EH (cell line): ENCODE measurements around the gene VOPP1.
A peak's percentile ranks its signal among the peaks of the same experiment; 100 is the strongest.
"Not testable (repeated sequence)": the region's sequence is repeated elsewhere in the genome, so short reads cannot be mapped to it uniquely, and the experiment has no call there.

Experiments used
- DNase-seq: peaks from one replicate; pipeline ENCODE4 v3.0.0-alpha.2; 2015; ENCODE audit warnings: low read depth

VOPP1 gene

GRCh38 chr7:55488216-55488615 is 84.1 kb downstream of the VOPP1 start:
- DNase-seq, result no peak

GRCh38 chr7:55486991-55487390 is 85.3 kb downstream of the VOPP1 start:
- no peak for DNase-seq

- no peak for DNase-seq
Measured at GRCh38 chr7:55486192-55486590, 86.1 kb downstream of the VOPP1 start.

DNA sequence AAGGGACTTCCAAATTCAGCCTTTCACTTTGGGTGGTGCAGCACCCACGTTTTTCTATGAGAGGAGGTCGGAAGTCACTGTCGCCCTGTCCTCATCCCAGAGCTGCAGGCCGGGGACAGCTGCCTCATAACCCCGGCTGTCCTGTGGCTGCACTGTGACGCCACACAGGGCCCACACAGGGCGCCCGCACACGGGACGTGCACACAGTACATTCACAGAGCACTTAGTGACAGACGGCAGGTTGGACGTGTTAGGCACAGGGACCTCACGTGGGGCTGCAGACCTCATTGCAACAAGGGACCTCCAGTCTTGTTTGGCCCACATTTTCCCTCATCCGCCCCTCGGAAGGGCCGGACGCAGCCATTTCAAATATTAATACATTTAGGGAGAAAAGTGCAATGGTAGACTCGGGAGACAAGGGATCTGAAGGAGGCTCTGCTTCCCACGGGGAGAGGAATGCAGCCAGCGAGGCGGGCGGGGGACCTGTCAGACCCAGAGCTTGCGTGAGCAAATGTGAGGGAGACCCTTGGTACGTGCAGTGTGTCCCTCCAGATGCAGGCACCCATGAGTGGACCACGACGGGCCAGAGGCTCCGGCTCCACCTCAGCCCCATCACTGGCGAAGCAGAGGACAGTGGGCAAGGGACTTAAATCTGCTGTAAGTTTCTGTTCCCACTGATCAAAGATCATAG is 86.7 kb downstream of the VOPP1 start:
- DNase-seq, result no peak

DNA sequence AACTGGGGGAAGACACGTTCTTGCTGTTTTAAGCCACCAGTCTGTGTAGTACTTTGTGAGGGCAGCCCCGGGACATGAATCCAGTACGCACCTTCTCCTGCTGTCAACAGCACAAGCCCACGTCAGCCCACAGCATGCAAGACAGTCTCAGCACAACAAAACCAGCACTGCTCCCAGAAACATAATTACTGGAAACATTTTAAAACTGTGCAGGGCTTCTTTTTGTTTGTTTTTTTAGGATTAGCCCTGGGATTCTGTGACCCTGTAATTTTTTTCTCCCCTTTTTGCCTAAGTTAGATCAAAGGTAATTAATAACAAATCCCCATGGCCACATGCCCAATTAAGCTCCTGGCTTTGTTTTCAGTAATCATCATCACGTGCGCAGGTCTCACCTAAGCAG is 87.5 kb downstream of the VOPP1 start:
- DNase-seq, result no peak

- DNase-seq, result no peak
Measured at GRCh38 chr7:55484241-55484640, 88.1 kb downstream of the VOPP1 start.

GRCh38 chr7:55483046-55483445 is 89.3 kb downstream of the VOPP1 start:
- DNase-seq, result no peak

DNA sequence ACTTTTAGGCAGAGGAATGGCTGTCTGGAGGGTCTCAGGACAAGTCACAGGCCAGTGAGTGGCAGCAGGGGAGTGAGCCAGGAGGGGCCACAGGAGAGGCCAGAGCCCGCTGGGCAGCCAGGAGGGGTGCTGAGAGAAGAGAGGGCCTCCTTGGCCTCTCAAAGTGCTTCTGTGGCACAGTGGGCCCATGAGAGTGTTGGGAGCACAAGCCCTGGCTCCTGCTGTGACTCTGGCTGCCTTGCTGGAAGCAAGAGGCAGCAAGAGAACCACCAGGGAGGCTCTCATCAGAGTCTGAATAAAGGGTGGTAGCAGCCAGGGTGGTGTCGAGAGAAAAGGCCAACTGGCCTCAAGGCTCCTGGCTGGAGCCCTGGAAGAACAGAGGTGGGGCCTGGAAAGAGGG is 91.1 kb downstream of the VOPP1 start:
- no peak for DNase-seq

- no peak for DNase-seq
Measured at GRCh38 chr7:55478700-55479099, 93.6 kb downstream of the VOPP1 start.

GRCh38 chr7:55477781-55478374 is 94.4 kb downstream of the VOPP1 start:
- peak; percentile 98 for DNase-seq

DNA sequence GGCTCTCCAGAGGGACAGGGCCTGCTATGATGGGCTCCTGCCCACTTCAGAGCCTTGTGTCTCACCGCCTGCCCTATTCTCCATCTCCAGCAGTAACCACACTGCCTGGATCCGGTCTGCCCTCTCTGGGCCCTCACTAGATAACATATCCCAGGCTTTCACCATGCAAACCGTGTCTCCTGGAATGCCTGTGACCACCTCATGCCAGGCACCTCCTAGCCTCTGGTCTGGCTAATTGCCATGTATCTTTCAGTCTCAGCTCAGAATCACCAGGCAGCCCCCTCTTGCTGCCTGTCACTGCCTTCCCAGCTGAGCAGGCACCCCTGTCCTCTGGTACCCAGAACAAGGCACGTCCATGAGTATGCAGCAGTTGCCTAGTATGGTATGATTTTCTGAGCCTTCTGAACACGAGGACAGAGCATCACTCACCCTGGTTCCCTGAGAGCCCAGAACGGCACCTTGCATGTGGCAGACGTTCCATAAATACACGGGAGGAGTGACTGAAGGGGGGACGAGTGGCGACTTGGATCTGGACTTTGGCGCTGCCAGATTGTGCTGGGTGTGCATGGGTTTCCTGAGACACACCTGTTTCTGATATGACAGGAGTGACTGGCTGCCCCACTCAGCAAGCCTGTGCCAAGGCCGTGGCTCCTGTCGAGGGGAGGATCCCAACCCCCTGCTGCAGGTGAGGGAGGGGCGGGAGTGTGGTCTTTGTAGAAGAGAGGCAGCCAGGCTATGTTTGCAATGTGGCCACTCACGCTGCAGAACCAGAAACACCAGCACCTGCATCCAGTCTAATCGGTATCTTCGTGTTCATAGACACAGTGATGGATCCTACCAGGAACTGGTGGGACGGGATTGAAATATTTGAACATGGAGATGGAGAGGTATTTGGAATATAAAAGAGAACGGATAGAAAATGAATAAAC is 95.2 kb downstream of the VOPP1 start:
- DNase-seq, result no peak

GRCh38 chr7:55475855-55476803 is 96.2 kb downstream of the VOPP1 start:
- DNase-seq, result peak; percentile 90

GRCh38 chr7:55474944-55475854 is 97.1 kb downstream of the VOPP1 start:
- DNase-seq, result no peak

GRCh38 chr7:55473932-55474331 is 98.4 kb downstream of the VOPP1 start:
- DNase-seq, result no peak

DNA sequence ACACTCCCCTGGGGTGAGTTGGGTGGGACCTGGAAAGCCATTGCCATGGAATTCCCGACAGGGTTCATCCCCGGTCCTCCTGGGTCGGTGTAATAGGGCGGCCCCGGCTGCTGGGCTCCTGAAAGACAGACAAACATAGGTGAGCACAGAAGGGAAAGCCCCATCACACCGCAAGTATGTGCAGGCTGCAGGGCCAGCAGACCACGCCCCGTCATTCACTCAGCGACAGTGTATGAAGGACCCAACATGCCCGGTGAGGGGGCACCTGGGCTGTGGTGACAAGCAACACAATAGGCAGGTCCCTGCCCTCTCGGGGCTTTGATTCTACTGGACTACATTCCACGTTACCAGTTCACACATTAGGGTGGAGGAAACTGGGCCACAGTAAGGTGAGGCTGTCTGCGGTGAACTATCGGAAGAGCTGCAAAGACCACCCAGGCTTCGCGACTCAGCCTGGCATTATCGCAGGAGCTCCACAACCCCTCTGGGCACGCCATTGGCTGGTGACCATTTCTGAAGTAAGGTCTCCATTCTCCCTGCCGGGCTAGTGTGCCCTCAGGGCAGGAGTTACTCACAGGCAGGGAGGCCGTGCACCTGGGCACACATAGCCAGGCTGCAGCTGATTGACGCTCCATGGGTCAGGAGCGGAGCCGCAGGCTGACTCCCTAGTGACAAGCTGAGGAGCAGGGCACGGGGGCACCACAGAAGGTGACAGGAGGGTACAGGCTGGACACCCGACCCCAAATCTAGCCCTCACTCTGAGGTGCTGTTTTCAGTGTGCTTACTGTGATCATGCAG is 99.2 kb downstream of the VOPP1 start:
- no peak for DNase-seq

DNA sequence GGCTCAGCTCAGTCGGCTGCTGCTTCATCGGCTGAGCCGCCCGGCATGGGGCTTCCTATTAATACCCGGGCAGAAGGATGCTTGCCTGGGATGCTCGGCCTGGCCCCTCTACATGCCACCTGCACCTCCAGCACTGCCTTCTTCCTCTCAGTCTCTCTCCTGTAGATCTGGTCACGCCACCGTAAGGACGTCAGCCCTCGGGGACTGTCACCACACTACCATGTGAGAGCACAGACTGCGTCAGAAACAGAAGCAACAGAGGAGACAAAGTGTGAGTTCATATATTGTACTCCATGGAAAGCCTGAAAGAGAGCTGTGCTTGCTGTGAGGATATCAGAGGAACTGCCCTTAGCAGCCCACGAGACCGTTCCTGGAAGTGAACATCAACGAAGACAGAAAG is 99.9 kb downstream of the VOPP1 start:
- not testable (repeated sequence) for DNase-seq

DNA sequence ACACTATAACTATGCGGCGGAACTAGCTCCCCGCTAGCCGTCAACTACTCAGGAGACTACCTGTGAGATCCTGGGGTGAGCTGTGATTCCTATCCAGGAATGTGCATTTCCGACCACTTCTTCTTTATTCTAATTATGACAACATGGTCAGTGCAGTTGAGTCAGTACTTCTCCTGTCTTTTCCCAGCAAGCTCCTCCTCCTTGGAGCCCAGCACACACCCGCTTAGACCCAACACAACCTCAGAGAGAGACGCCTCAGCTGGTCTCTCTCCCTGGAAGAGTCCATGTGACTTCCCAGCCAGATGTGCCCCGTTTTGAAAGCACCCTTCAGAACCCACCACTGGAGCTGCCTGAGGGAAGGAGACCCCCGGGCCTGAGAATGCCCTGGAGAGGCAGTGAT is 100.7 kb downstream of the VOPP1 start:
- DNase-seq, result not testable (repeated sequence)

GRCh38 chr7:55470261-55470660 is 102.0 kb downstream of the VOPP1 start:
- DNase-seq, result no peak

GRCh38 chr7:55469721-55470120 is 102.6 kb downstream of the VOPP1 start:
- DNase-seq, result no peak

- no peak for DNase-seq
Measured at GRCh38 chr7:55469271-55469681, 103.0 kb downstream of the VOPP1 start.
